ENCODE measurements around the gene UBE2O. TPM values are rescaled to one million over a fixed set of nuclear protein-coding genes. Genes with fewer than 3 reads are reported as not detected.

The UBE2O gene
- total RNA-seq, 2 experiments from 2014 or later: 28.4 to 31.6 TPM

- Mint-ChIP-seq H3K4me1 (ENCODE audit: low read depth) (peaks cover 71% of the 10 kb centered on the region), H3K4me3 (no peak overlapping the region), H3K36me3 (ENCODE audit: low read depth) (peaks cover 9% of the 10 kb centered on the region), H3K27me3 (ENCODE audit: low read depth) (no peaks in the 10 kb centered on the region), H3K27ac (no peak overlapping the region), H3K9me3 (ENCODE audit: insufficient read depth) (no peaks in the 10 kb centered on the region)
- ATAC-seq: no peak
- CTCF ChIA-PET: interaction anchor here (0.9 to 1.7 kb wide), 4 partner anchors 8 to 166 kb away, joined by 3 to 7 read pairs (median 4); no protein-coding TSS in a partner anchor
- POLR2A ChIA-PET: no interaction called here
- no peak for DNase-seq
Measured at GRCh38 chr17:76445697-76446448, 7.1 kb downstream of the UBE2O start.

GRCh38 chr17:76444518-76445311 lies 8.2 kb downstream of the UBE2O start:
- POLR2A ChIA-PET: interaction anchor here (0.6 kb wide), 1 partner anchor 9 kb away, joined by 4 read pairs; no protein-coding TSS in a partner anchor
- H3K27me3 Mint-ChIP-seq (ENCODE audit: low read depth): no peaks in the 10 kb centered on the region
- CTCF ChIA-PET: interaction anchor here (0.9 to 1.7 kb wide), 5 partner anchors 9 to 165 kb away, joined by 3 to 7 read pairs (median 4); no protein-coding TSS in a partner anchor
- no peak overlapping the region for H3K4me3 Mint-ChIP-seq
- peaks cover 66% of the 10 kb centered on the region for H3K4me1 Mint-ChIP-seq (ENCODE audit: low read depth)
- ATAC-seq (no peak), DNase-seq (no peak)
- H3K9me3 Mint-ChIP-seq (ENCODE audit: insufficient read depth): no peaks in the 10 kb centered on the region
- H3K36me3 Mint-ChIP-seq (ENCODE audit: low read depth): peaks cover 6% of the 10 kb centered on the region
- no peak overlapping the region for H3K27ac Mint-ChIP-seq

GRCh38 chr17:76442341-76443338 lies 10.3 kb downstream of the UBE2O start:
- DNase-seq (no peak), ATAC-seq (peak; percentile 33)
- H3K4me3 Mint-ChIP-seq: no peak overlapping the region
- H3K4me1 Mint-ChIP-seq (ENCODE audit: low read depth): peaks cover 53% of the 10 kb centered on the region
- CTCF ChIA-PET: interaction anchor here (1.0 to 2.3 kb wide), 4 partner anchors 34 to 57 kb away, joined by 3 to 7 read pairs (median 4); no protein-coding TSS in a partner anchor
- peaks cover 6% of the 10 kb centered on the region for H3K36me3 Mint-ChIP-seq (ENCODE audit: low read depth)
- H3K9me3 Mint-ChIP-seq (ENCODE audit: insufficient read depth): no peaks in the 10 kb centered on the region
- H3K27ac Mint-ChIP-seq: peak overlapping the region; percentile 84
- POLR2A ChIA-PET: interaction anchor here (0.6 to 0.8 kb wide), 2 partner anchors 28 to 61 kb away, joined by 3 read pairs; no protein-coding TSS in a partner anchor
- no peaks in the 10 kb centered on the region for H3K27me3 Mint-ChIP-seq (ENCODE audit: low read depth)

- ATAC-seq (no peak), DNase-seq (no peak)
- Mint-ChIP-seq H3K36me3 (ENCODE audit: low read depth) (peaks cover 6% of the 10 kb centered on the region), H3K9me3 (ENCODE audit: insufficient read depth) (no peaks in the 10 kb centered on the region), H3K4me3 (no peak overlapping the region), H3K27me3 (ENCODE audit: low read depth) (no peaks in the 10 kb centered on the region), H3K27ac (no peak overlapping the region), H3K4me1 (ENCODE audit: low read depth) (peaks cover 44% of the 10 kb centered on the region)
- CTCF ChIA-PET: interaction anchor here (1.0 to 2.3 kb wide), 3 partner anchors 35 to 56 kb away, joined by 3 to 7 read pairs (median 4); no protein-coding TSS in a partner anchor
- POLR2A ChIA-PET: interaction anchor here (0.8 kb wide), 1 partner anchor 27 kb away, joined by 3 read pairs; no protein-coding TSS in a partner anchor
Measured at GRCh38 chr17:76441686-76442340, 11.1 kb downstream of the UBE2O start.

GRCh38 chr17:76440751-76441362 lies 12.1 kb downstream of the UBE2O start:
- POLR2A ChIA-PET: no interaction called here
- no peak overlapping the region for H3K4me3 Mint-ChIP-seq
- no peak for DNase-seq
- CTCF ChIA-PET: interaction anchor here (1.0 kb wide), 1 partner anchor 9 kb away, joined by 4 read pairs; no protein-coding TSS in a partner anchor
- H3K36me3 Mint-ChIP-seq (ENCODE audit: low read depth): peaks cover 6% of the 10 kb centered on the region
- no peaks in the 10 kb centered on the region for H3K9me3 Mint-ChIP-seq (ENCODE audit: insufficient read depth)
- H3K27me3 Mint-ChIP-seq (ENCODE audit: low read depth): no peaks in the 10 kb centered on the region
- peaks cover 42% of the 10 kb centered on the region for H3K4me1 Mint-ChIP-seq (ENCODE audit: low read depth)
- no peak for ATAC-seq
- H3K27ac Mint-ChIP-seq: no peak overlapping the region

- Mint-ChIP-seq H3K4me3 (no peak overlapping the region), H3K36me3 (ENCODE audit: low read depth) (peaks cover 6% of the 10 kb centered on the region), H3K27ac (no peak overlapping the region), H3K27me3 (ENCODE audit: low read depth) (no peaks in the 10 kb centered on the region), H3K9me3 (ENCODE audit: insufficient read depth) (no peaks in the 10 kb centered on the region), H3K4me1 (ENCODE audit: low read depth) (peaks cover 33% of the 10 kb centered on the region)
- DNase-seq: no peak
- no peak for ATAC-seq
- ChIA-PET POLR2A (no interaction called here), CTCF (interaction anchor here (1.0 to 3.1 kb wide), 3 partner anchors 31 to 110 kb away, joined by 3 to 11 read pairs (median 10); no protein-coding TSS in a partner anchor)
Measured at GRCh38 chr17:76439314-76439928, 13.5 kb downstream of the UBE2O start.

GRCh38 chr17:76438906-76439305 lies 14.0 kb downstream of the UBE2O start:
- Mint-ChIP-seq H3K27ac (no peak overlapping the region), H3K27me3 (ENCODE audit: low read depth) (no peaks in the 10 kb centered on the region), H3K36me3 (ENCODE audit: low read depth) (peaks cover 6% of the 10 kb centered on the region), H3K4me3 (no peak overlapping the region), H3K4me1 (ENCODE audit: low read depth) (peaks cover 30% of the 10 kb centered on the region), H3K9me3 (ENCODE audit: insufficient read depth) (no peaks in the 10 kb centered on the region)
- POLR2A ChIA-PET: no interaction called here
- DNase-seq (no peak), ATAC-seq (no peak)
- CTCF ChIA-PET: interaction anchor here (1.0 to 3.1 kb wide), 4 partner anchors 30 to 110 kb away, joined by 3 to 11 read pairs (median 8); partner anchors contain the start of gene SPHK1

GRCh38 chr17:76437467-76438402 lies 15.2 kb downstream of the UBE2O start:
- DNase-seq (no peak), ATAC-seq (no peak)
- CTCF ChIA-PET: interaction anchor here (1.5 to 3.1 kb wide), 3 partner anchors 29 to 52 kb away, joined by 5 to 11 read pairs (median 10); partner anchors contain the start of gene SPHK1
- Mint-ChIP-seq H3K36me3 (ENCODE audit: low read depth) (peaks cover 6% of the 10 kb centered on the region), H3K9me3 (ENCODE audit: insufficient read depth) (no peaks in the 10 kb centered on the region), H3K4me3 (no peak overlapping the region), H3K27ac (no peak overlapping the region), H3K4me1 (ENCODE audit: low read depth) (peaks cover 21% of the 10 kb centered on the region), H3K27me3 (ENCODE audit: low read depth) (no peaks in the 10 kb centered on the region)
- POLR2A ChIA-PET: no interaction called here

- POLR2A ChIA-PET: no interaction called here
- no peaks in the 10 kb centered on the region for H3K9me3 Mint-ChIP-seq (ENCODE audit: insufficient read depth)
- H3K4me3 Mint-ChIP-seq: no peak overlapping the region
- ATAC-seq: no peak
- H3K27ac Mint-ChIP-seq: no peak overlapping the region
- no peak for DNase-seq
- CTCF ChIA-PET: interaction anchor here (0.9 to 1.4 kb wide), 3 partner anchors 14 to 133 kb away, joined by 3 to 4 read pairs (median 4); no protein-coding TSS in a partner anchor
- H3K36me3 Mint-ChIP-seq (ENCODE audit: low read depth): no peaks in the 10 kb centered on the region
- peaks cover 5% of the 10 kb centered on the region for H3K4me1 Mint-ChIP-seq (ENCODE audit: low read depth)
- H3K27me3 Mint-ChIP-seq (ENCODE audit: low read depth): no peaks in the 10 kb centered on the region
Measured at GRCh38 chr17:76435751-76436150, 17.2 kb downstream of the UBE2O start.

Measured in activated CD8-positive, alpha-beta T cell treated with anti-CD3 and anti-CD28 coated beads, Interleukin-2, amount 10 ng/mL, durations not matched to agents 7 days and 5 days (primary cell).